GM18499 (cell line): Measurements from ENCODE around the gene GNG10.
"Not testable (repeated sequence)": the region's sequence is repeated elsewhere in the genome, so short reads cannot be mapped to it uniquely, and the experiment has no call there.

Experiments used
- ATAC-seq: cut with Tn5 transposase; IDR thresholded peaks from one replicate; pipeline ENCODE4 v1.9.1; 2021; ENCODE audit warnings: moderate number of reproducible peaks; ENCODE audit not compliant: insufficient read depth, unreplicated experiment

Gene GNG10

DNA sequence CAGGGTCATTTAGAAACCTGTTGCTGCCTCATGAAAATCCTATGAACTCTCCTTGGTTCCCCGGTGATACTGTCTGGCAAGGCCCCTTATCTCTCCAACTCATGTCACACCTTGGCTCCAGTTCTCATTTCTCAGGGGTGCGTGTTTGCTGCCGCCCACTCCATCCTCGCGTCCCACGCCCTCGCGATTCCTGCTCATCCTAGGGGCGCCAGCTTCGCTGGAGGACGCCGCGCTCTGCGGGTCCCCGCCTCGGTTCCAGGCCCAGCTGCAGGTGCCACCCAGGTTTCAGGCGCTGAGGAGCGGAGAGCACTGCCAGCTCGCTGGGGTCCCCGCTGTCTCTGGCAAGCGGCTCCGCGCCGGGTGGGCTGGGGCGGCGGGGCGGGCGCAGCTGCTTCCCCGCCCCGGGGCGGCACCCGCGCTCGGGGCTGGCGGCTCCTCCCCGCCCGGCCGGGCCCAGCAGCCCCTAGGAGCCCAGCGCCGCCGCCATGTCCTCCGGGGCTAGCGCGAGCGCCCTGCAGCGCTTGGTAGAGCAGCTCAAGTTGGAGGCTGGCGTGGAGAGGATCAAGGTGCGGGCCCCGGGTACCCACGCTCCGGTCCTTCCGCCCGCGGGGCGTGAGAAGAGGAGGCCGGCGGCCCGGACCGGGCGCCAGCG lies at the start of gene GNG10:
TSS of gene GNG10 (plus strand) at position 456 of the 652 bp plus-strand sequence. CDS start at position 486, 30 bp downstream.
- ATAC-seq, result no peak

GRCh38 chr9:111613436-111614040 lies 47.9 kb upstream of the GNG10 start:
- no peak for ATAC-seq

GRCh38 chr9:111615928-111616327 lies 45.5 kb upstream of the GNG10 start:
- ATAC-seq, result no peak

- not testable (repeated sequence) for ATAC-seq
Observed at GRCh38 chr9:111617349-111617748, 44.1 kb upstream of the GNG10 start.

DNA sequence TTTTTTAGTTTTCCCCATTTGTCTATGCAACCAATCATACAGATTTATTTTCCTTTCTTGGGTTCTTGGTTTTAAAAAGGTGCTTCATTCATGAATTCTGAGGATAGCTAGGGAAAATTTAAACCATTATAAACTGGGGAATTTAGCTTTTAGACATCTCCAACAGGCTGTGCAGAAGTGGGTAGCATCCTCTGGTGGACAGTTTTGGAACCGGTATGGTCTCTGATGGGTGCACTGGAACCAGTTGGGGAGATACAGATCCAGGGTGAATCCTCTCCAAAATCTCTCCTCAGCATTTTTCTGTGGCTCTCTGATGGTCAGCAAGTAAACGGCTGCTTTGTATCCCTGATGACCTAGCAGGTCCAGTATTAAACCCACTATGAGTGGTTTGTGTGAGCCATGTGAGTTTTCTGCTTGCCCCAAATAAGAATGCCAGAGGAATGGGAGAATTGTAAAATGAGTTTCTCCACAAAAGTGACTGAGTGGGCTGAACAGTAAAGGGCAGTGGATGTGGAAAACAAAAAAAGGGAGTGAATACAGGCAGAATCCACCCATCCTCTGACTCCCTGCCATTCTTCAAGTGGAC lies 39.4 kb upstream of the GNG10 start:
- no peak for ATAC-seq

GRCh38 chr9:111622626-111623025 lies 38.8 kb upstream of the GNG10 start:
- no peak for ATAC-seq

DNA sequence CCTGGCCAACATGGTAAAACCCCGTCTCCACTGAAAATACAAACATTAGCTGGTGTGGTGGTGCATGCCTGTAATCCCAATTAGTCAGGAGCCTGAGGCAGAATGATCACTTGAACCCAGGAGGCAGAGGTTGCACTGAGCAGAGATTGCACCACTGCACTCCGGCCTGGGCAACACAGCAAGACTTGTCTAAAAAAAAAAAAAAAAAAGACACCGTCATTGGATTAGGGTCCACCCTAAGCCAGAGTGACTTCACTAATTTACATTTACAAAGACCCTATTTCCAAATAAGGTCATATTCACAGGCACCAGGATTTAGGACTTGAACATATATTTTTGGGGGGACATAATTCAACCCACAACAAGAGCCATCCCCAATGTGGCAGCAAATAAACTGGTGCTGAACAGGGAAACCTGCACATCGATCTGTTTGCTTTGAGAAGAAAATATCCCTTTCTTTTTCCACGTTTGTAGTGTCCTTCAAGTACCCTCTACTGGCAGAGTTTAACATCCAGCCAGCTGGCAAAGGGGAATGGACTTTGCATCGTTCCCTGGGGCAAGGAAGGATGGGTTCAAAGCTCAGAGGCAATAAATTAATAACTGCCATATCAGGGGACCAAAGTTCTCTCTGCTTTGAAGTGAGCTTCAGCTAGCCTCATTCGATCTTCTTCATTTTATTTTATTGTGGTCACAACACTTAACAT lies 34.0 kb upstream of the GNG10 start:
- no peak for ATAC-seq

- no peak for ATAC-seq
Observed at GRCh38 chr9:111628411-111628810, 33.0 kb upstream of the GNG10 start.

DNA sequence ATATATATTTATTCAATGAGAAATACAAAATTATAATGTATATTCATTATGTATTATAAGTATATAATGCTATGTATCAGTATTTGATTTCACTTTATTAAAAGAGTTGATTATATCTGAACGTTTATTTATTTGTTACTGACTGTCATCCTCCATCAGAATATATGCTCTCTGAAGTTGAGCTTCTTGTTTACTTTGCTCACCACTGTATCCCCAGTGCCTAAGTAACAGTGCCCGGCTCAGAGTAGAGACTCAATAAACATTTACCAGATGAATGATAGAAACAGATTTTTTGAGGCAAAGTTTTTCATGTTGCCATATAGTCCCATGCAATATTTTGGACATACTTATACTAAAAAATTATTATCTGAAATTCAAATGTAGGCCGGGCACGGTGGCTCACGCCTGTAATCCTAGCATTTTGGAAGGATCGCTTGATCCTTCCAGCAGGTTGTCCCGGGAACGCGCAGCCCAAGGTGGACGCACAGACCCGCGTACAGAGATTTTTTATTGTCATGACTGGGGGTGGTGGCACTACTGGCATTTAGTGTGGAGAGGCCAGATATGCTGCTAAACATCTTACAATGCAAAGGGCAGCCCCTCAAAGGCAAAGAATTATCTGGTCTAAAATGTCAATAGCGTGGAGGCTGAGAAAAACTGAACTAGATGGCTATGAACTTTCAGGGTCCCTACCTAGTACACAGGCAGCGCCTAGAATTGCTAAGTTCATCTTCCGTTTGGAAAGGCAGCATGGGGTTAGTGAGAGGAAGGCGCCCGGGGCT lies 31.0 kb upstream of the GNG10 start:
- ATAC-seq, result no peak

DNA sequence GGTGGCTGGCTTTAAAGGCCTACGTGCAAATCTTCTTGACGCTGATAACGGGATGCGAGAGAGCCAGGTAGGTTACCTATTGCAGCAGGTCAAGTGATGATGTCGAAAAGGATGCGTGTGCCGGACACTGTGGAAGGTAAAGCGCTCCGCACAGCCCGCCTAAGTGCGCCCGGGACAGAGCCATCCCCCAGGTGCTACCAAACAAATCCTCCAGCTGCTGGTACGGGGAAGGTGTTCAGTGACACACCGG lies 30.5 kb upstream of the GNG10 start:
- no peak for ATAC-seq

GRCh38 chr9:111631214-111631971 lies 30.0 kb upstream of the GNG10 start, which contains the start of gene DNAJC25:
Gene DNAJC25 (plus strand): TSS chr9:111631334. CDS start chr9:111631408, 74 bp downstream.
- peak; percentile 96 for ATAC-seq

- no peak for ATAC-seq
Observed at GRCh38 chr9:111632060-111632459, 29.3 kb upstream of the GNG10 start.

- ATAC-seq, result no peak
Observed at GRCh38 chr9:111632695-111633388, 28.6 kb upstream of the GNG10 start.

GRCh38 chr9:111633389-111633736 lies 28.0 kb upstream of the GNG10 start:
- ATAC-seq, result no peak

DNA sequence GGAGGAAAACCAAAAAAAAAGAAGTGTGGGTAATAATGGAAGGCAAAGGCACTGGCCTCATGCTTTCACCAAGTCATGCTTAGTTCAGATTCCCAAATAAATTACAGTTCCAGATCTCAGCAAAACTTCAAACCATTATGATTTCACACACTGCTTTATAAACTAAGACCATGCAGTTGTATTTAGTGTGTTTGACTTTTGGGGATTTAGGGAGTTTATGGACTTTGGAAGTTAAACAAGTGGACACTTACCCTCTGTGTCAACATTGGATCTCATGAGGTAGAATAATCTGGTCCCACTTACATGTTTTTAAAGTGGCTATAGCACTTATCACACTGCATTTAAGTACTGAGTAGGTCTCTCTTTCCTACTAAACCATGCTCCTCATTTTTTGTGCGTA lies 26.5 kb upstream of the GNG10 start:
- no peak for ATAC-seq

- no peak for ATAC-seq
Observed at GRCh38 chr9:111637421-111637950, 23.9 kb upstream of the GNG10 start.

DNA sequence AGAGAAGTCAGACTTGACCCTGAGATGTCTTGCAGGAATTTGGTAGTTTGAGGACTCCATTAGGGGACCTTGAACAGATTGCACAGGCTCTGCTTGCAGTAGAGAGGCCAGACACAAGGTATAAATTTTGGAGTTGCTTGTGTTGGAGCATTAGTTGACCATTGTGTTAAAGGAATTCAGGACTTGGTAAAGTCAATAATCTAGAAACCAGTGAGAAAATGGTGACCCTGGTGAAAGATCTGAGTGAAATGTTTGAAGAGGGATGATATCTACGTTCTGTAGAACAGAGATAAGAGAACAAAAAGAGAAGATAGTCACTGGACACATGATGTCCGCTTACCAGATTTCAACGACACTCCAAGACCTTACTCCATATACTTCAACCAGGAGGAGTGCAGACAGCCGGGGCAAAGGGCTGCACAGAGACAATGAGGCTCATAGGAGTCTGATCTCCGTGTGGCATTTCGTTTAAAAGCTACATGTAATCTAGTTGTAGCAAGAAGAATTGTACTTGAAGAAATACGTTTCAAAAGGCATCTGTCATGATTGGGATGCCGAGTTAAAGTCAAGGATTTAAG lies 17.1 kb upstream of the GNG10 start:
- ATAC-seq, result no peak

- ATAC-seq, result no peak
Observed at GRCh38 chr9:111645806-111646205, 15.6 kb upstream of the GNG10 start.

- no peak for ATAC-seq
Observed at GRCh38 chr9:111646417-111646816, 15.0 kb upstream of the GNG10 start.
